ENCODE measurements around the gene TM9SF1. TPM values are rescaled to one million over a fixed set of nuclear protein-coding genes. Genes with fewer than 3 reads are reported as not detected.
A peak's percentile ranks its signal among the peaks of the same experiment; 100 is the strongest.

The TM9SF1 gene
- total and polyA plus RNA-seq, 9 of the 15 experiments (the other 6 are each of a cell fraction or from before 2014, with no cell fraction given): 5.3 to 20.3 (median 11.8) TPM

- TF ChIP-seq BRF1 (IDR thresholded peaks at IDR 0.05; ENCODE audit: borderline replicate concordance, extremely low read depth, insufficient read length) (no peak), STAT5B (CRISPR knock-in tag; IDR thresholded peaks at IDR 0.05) (no peak), ZBTB7A (IDR thresholded peaks at IDR 0.05; ENCODE audit: borderline replicate concordance, control insufficient read depth, low read depth, low read length) (peak; percentile 34; the same call in 1 of the 2 replicates), TBP (optimal IDR thresholded peaks at IDR 0.05; ENCODE audit: low read depth, low read length) (peak; percentile 5), KLF13 (tag; IDR thresholded peaks at IDR 0.05; ENCODE audit: borderline replicate concordance, low read depth) (no peak), PRDM10 (IDR thresholded peaks at IDR 0.05; ENCODE audit: partially characterized antibody) (peak; percentile 86), BRCA1 (IDR thresholded peaks at IDR 0.05) (no peak), BRCA1 (CRISPR knock-in tag; IDR thresholded peaks at IDR 0.05) (no peak), ARID3B (CRISPR knock-in tag; IDR thresholded peaks at IDR 0.05; ENCODE audit: borderline replicate concordance) (no peak), ZNF316 (IDR thresholded peaks at IDR 0.05) (0 out of 2 replicates have a peak, but pooled peaks have one; percentile 14), E2F8 (IDR thresholded peaks at IDR 0.05; ENCODE audit: low read depth, partially characterized antibody) (no peak), ZC3H11A (IDR thresholded peaks at IDR 0.05; ENCODE audit: low read depth, low read length) (no peak), CBX3 (IDR thresholded peaks at IDR 0.05; ENCODE audit: borderline replicate concordance in 1 of 2, low read length in 2 of 2) (no peak)
Observed at GRCh38 chr14:24231263-24232120, 36.3 kb upstream of the TM9SF1 start (continued).
